Choroid plexus epithelial cell (primary cell): Measurements from ENCODE around the gene B4GALNT4.
A peak's percentile ranks its signal among the peaks of the same experiment; 100 is the strongest.
"Not testable (repeated sequence)": the region's sequence is repeated elsewhere in the genome, so short reads cannot be mapped to it uniquely, and the experiment has no call there.

ENCODE experiments used
- DNase-seq: peaks from one replicate; pipeline ENCODE4 v3.0.0-alpha.2; 2010; ENCODE audit warnings: low read depth
- H3K4me3 ChIP-seq: 2 replicates; pipeline ENCODE4 v1.5.1; 2011; ENCODE audit warnings: low read depth, mild to moderate bottlenecking, control low read depth, low read length, moderate library complexity
- CTCF ChIP-seq: conservative IDR thresholded peaks from 2 replicates; pipeline ENCODE4 v1.5.1; 2011; ENCODE audit warnings: low read depth, mild to moderate bottlenecking, control low read depth, inconsistent platforms, low read length, moderate library complexity

B4GALNT4 gene

DNA sequence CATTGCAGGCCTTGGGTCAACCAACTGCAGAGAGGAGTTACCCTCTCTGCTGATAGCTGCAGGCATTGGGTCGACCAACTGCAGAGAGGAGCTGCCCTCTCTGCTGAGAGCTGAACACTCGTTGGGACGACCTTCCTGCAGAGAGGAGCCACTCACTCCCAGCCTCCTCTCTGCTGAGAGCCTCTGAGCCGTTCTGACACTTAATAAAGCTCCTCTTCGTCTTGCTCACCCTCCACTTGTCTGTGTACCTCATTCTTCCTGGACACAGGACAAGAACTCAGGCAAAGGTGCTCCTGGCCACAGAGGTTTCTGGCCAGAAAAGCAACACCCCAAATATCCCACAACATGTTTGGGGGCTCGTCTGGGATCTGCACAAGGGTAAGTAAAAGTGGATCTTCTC lies 17.2 kb downstream of the B4GALNT4 start:
- no peak for DNase-seq
- no peak overlapping the region for H3K4me3 ChIP-seq
- no peak for TF ChIP-seq CTCF

GRCh38 chr11:387193-387793 lies 18.0 kb downstream of the B4GALNT4 start:
- no peak overlapping the region for H3K4me3 ChIP-seq
- no peak for DNase-seq
- no peak for TF ChIP-seq CTCF

GRCh38 chr11:389369-389768 lies 20.1 kb downstream of the B4GALNT4 start:
- DNase-seq = not testable (repeated sequence)

GRCh38 chr11:390175-390574 lies 20.9 kb downstream of the B4GALNT4 start:
- no peak for DNase-seq
- no peak for TF ChIP-seq CTCF
- H3K4me3 ChIP-seq = no peak overlapping the region

More at GRCh38 chr11:389369-389768, 20.1 kb downstream of the B4GALNT4 start:
- H3K4me3 ChIP-seq = not testable (repeated sequence)

- TF ChIP-seq CTCF = no peak
- no peak for DNase-seq
- no peak overlapping the region for H3K4me3 ChIP-seq
Observed at GRCh38 chr11:391117-392017, 22.1 kb downstream of the B4GALNT4 start.

DNA sequence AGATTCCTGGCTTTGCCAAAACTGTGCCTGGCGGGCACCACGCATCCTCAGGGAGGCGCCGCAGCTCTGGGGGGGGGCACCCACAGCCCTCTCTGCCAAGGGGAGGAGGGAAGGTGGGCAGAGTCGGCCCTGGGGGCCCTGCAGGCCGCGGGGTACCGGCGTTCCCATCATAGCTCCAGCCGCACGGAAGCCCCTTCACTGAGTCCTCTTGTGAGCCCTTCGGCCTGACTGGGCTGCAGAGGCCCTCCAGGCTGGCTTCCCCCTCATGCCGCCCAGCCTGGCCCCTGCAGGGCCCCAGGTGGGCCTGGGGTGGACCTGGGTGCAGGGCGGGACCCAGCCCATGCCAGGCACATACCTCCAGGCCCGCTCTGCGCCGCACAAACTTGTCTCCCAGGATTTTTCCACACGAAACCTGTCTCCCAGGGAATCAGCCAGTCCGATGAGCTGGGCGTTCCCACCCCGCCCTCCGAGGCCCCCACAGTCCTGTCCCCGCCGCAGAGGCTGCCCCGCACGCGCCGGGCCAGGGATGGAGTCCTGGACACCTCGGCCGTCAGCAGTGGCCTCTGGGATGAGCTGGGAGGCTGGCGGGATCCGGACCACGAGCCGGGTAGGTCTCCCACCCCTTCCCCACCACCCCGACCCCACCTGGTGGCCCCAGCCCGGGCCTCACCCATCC lies 22.9 kb downstream of the B4GALNT4 start:
- H3K4me3 ChIP-seq = no peak overlapping the region
- no peak for TF ChIP-seq CTCF
- DNase-seq = no peak

DNA sequence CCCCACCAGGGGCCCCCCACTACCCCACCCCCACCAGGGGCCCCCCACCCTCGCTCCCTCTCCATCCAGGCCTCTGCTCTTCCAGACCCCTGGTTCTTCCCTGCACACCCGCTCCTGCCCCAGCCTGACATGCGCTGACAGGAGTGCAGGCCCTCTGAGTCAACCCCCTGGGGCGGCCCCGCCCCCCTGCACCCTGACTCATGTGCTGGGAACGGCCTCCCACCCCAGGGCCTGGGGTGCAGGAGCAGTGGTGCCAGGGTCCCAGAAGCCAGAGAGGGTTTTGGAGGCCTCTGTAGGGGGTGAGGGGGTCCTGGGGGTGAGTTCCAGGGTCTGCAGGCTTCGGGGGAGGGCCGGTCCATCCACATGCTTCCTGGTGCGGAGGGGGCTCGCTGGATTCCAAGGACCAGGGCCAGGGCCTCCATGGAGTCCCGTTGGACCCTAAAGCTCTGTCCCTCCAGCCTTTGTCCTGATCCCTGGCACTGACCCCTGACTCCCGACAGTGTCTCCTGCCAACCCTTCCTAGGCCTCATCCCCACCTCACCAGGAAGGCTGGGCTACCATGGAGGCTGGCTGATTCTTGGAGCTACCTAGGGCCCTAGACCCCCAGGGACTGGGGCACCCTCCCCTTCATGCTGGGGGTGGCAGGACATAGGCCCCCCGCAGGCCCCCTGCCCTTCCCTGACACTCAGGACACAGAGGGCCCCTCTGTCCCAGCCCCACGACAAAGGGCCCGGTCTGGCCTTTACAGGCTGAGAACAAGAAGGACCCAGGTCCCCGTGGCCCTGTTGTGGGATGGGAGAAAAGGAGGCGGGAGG lies 24.1 kb downstream of the B4GALNT4 start:
- no peak for TF ChIP-seq CTCF
- no peak overlapping the region for H3K4me3 ChIP-seq
- peak; percentile 70 for DNase-seq
